ENCODE measurements around the gene AIP. TPM values are rescaled to one million over a fixed set of nuclear protein-coding genes. Genes with fewer than 3 reads are reported as not detected.

The AIP gene
- total RNA-seq, 1 experiment from 2014 or later: 35.6 TPM

DNA sequence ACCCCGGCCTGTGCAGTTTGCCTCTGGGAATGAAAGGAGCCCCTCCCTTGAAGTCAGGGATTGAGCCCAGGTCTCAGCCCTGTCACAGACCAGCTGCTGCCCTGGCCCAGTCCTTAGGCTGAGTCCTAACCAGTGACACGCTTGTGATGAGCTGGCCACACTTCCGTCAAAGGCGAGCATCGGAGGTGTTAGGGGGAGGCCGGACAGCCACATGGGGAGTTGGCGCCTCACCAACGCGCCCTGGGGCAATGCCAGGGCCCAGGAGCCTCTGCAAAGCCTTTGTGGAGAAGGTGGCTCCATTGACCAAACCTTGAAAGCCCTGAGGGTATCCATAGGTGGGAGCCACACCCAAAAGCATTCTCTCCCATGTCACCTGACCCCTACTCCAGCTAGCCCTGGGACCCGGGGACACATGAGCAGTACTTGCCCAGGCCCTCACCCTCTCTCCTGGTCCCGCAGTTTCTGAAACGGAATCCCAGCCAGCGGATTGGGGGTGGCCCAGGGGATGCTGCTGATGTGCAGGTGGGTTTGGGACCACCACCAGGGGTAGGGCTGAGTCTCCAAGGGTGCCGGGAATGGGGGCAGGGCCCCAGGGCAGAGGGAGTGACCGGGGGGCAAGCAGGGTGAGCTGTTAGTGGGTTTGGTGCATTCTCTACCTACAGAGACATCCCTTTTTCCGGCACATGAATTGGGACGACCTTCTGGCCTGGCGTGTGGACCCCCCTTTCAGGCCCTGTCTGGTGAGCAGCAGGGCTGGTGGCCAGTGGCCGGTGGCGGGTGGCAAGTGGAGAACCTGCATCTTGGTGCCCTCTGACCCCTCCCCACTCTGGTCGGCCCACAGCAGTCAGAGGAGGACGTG lies 49.1 kb upstream of the AIP start:
- Mint-ChIP-seq H3K36me3 (ENCODE audit: insufficient read depth in 1 of 3, low read depth in 3 of 3) (peaks cover 9 to 41% (median 35%) of the 10 kb centered on the region in 3 experiments; a peak in 6 of 7 replicates), H3K9me3 (no peaks in the 10 kb centered on the region), H3K27ac (no peak overlapping the region), H3K27me3 (ENCODE audit: low read depth) (no peaks in the 10 kb centered on the region; the same call in 1 of the 2 replicates), H3K4me1 (peaks cover 4 to 12% of the 10 kb centered on the region in 2 experiments), H3K4me3 (no peak overlapping the region)
- Histone ChIP-seq H4K91ac (ENCODE audit: insufficient read length, low read depth, low read length) (no peak overlapping the region), H3K27ac (ENCODE audit: insufficient read length, low read depth, low read length) (no peak overlapping the region), H3K23ac (ENCODE audit: insufficient read length, low read depth, low read length) (no peak overlapping the region), H3K79me1 (ENCODE audit: insufficient read depth, low read depth, low read length, poor library complexity, severe bottlenecking) (no peaks in the 10 kb centered on the region), H4K20me1 (ENCODE audit: control insufficient read depth, insufficient read depth, insufficient read length) (no peaks in the 10 kb centered on the region), H3K4me1 (ENCODE audit: insufficient read depth, low read length) (no peaks in the 10 kb centered on the region; the same call in 1 of the 2 replicates), H3K23me2 (ENCODE audit: insufficient read length, low read depth, low read length, poor library complexity, severe bottlenecking) (peaks cover 2% of the 10 kb centered on the region), H2BK15ac (ENCODE audit: low read depth, low read length) (no peak overlapping the region), H2BK5ac (ENCODE audit: insufficient read length, low read length) (no peak overlapping the region), H3T11ph (ENCODE audit: low read length) (no peak overlapping the region), H3K18ac (ENCODE audit: insufficient read length, low read depth, low read length) (no peak overlapping the region), H3K56ac (ENCODE audit: insufficient read length, low read depth, low read length) (no peak overlapping the region), H2AK5ac (ENCODE audit: insufficient read length, low read length) (no peak overlapping the region), H4K8ac (replicated peaks; ENCODE audit: insufficient read length, low read depth, low read length) (no peak overlapping the region), H3K4ac (ENCODE audit: low read depth, low read length) (no peak overlapping the region), H3K4me2 (ENCODE audit: insufficient read depth, insufficient read length, low read length) (no peak overlapping the region), H3K9me3 (ENCODE audit: control insufficient read depth, low read depth, low read length) (no peaks in the 10 kb centered on the region), H3K79me2 (ENCODE audit: insufficient read depth, low read length) (no peaks in the 10 kb centered on the region; the same call in 1 of the 2 replicates), H2AFZ (ENCODE audit: low read length) (no peak overlapping the region), H3K14ac (ENCODE audit: insufficient read depth, low read length) (no peak overlapping the region), H2BK12ac (ENCODE audit: insufficient read length, low read depth, low read length) (no peak overlapping the region), H4K5ac (ENCODE audit: insufficient read length, low read depth, low read length) (no peak overlapping the region), H3K27me3 (ENCODE audit: insufficient read depth, low read length) (no peaks in the 10 kb centered on the region), H2BK120ac (ENCODE audit: low read depth, low read length, poor library complexity, severe bottlenecking) (no peak overlapping the region), H2BK20ac (ENCODE audit: low read depth, low read length, poor library complexity, severe bottlenecking) (no peak overlapping the region), H3K9ac (ENCODE audit: extremely low read depth, insufficient read length, low read length) (no peak overlapping the region)
- TF ChIP-seq, protein P1, sequence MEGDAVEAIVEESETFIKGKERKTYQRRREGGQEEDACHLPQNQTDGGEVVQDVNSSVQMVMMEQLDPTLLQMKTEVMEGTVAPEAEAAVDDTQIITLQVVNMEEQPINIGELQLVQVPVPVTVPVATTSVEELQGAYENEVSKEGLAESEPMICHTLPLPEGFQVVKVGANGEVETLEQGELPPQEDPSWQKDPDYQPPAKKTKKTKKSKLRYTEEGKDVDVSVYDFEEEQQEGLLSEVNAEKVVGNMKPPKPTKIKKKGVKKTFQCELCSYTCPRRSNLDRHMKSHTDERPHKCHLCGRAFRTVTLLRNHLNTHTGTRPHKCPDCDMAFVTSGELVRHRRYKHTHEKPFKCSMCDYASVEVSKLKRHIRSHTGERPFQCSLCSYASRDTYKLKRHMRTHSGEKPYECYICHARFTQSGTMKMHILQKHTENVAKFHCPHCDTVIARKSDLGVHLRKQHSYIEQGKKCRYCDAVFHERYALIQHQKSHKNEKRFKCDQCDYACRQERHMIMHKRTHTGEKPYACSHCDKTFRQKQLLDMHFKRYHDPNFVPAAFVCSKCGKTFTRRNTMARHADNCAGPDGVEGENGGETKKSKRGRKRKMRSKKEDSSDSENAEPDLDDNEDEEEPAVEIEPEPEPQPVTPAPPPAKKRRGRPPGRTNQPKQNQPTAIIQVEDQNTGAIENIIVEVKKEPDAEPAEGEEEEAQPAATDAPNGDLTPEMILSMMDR (conservative IDR thresholded peaks at IDR 0.05): no peak
- no CpG with 5 or more reads among the region's 22 CpGs for WGBS (ENCODE audit: extremely low coverage, insufficient read length, low lambda C conversion rate)
- DNase-seq: no peak

Measured in H9 (cell line).